Neural progenitor cell (in vitro differentiated cells): ENCODE data around the gene TCF25.

Source experiments
- EZH2 ChIP-seq: fragments of 200-600 bp; sonication (generic); IDR thresholded peaks from 2 replicates; pipeline ENCODE4 v1.6.1; 2017; ENCODE audit warnings: antibody characterized with exemption, mild to moderate bottlenecking, moderate library complexity
- EZH2phosphoT487 ChIP-seq: fragments of 200-600 bp; sonication (generic); IDR thresholded peaks from 2 replicates; pipeline ENCODE4 v1.6.1; 2017; ENCODE audit warnings: antibody characterized with exemption
- TF ChIP-seq, protein P1 (sequence below): fragments of 200-600 bp; sonication (generic); IDR thresholded peaks from 2 replicates; pipeline ENCODE4 v1.5.1; 2017; ENCODE audit warnings: antibody characterized with exemption, mild to moderate bottlenecking

DNA sequence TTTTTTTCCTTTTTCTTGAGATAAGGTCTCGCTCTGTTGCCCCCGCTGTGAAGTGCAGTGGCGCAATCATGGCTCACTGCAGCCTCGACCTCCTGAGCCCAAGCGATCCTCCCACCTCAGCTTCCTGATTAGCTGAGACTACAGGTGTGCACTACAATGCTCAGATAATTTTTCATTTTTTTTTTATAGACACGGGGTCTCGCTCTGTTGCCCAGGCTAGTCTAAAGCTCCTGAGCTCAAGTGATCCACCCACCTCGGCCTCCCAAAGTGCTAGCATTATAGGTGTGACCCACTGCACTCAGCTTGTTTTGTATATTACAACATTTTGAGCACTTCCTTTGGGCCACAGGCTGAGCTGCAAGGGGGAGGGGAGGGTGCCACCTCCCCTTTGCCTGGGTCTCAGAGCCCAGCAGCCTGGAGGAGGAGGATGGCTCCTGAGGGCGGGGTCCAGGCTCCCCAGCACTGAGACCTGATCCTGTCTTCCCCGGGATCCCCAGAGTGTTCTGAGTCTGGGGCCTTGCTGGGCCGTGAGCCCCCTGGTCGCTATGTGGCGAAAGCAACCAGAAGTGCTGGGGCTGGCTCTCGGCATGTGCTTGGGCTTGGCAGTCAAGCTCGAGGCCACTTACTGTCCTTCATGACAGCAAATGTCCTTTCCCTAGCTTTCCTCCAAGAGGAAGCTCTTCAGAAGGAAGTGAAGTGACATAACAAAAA lies 83.3 kb downstream of the TCF25 start:
- TF ChIP-seq, protein P1, sequence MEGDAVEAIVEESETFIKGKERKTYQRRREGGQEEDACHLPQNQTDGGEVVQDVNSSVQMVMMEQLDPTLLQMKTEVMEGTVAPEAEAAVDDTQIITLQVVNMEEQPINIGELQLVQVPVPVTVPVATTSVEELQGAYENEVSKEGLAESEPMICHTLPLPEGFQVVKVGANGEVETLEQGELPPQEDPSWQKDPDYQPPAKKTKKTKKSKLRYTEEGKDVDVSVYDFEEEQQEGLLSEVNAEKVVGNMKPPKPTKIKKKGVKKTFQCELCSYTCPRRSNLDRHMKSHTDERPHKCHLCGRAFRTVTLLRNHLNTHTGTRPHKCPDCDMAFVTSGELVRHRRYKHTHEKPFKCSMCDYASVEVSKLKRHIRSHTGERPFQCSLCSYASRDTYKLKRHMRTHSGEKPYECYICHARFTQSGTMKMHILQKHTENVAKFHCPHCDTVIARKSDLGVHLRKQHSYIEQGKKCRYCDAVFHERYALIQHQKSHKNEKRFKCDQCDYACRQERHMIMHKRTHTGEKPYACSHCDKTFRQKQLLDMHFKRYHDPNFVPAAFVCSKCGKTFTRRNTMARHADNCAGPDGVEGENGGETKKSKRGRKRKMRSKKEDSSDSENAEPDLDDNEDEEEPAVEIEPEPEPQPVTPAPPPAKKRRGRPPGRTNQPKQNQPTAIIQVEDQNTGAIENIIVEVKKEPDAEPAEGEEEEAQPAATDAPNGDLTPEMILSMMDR = no peak
- no peak for TF ChIP-seq EZH2phosphoT487
- no peak for TF ChIP-seq EZH2
